GDM1 (cell line): ENCODE results near the gene NAA38.
"Not testable (repeated sequence)": the region's sequence is repeated elsewhere in the genome, so short reads cannot be mapped to it uniquely, and the experiment has no call there.

ENCODE experiments used
- DNase-seq: peaks from one replicate; lab custom pipeline; 2025; lab: John Stamatoyannopoulos, UW

NAA38 gene

GRCh38 chr17:7824021-7824924 is 33.1 kb downstream of the NAA38 start:
- no peak for DNase-seq

GRCh38 chr17:7823581-7824001 is 33.8 kb downstream of the NAA38 start:
- DNase-seq: no peak

GRCh38 chr17:7822126-7822525 is 35.2 kb downstream of the NAA38 start:
- DNase-seq: no peak

GRCh38 chr17:7820231-7820630 is 37.1 kb downstream of the NAA38 start:
- no peak for DNase-seq

- DNase-seq: no peak
These were observed 38.4 kb downstream of the NAA38 start for GRCh38 chr17:7818746-7819645.

DNA sequence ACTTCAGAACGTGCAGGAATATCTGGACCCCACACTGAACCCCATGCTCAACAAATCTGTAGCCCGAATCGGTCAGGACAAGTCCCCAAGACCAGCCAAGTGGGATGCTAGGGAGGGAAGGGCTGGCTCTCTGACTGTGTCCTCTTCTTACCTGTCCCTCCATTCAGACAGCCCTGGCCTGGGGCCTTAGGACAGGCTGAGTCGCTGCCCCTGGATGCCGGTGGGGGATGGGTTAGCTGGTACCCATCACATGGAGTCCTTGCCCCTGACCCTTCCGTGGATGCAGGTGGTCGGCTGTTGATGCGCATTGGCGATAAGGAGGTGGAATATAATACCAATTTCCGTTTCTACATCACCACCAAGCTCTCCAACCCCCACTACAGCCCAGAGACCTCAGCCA is 39.3 kb downstream of the NAA38 start:
- no peak for DNase-seq

DNA sequence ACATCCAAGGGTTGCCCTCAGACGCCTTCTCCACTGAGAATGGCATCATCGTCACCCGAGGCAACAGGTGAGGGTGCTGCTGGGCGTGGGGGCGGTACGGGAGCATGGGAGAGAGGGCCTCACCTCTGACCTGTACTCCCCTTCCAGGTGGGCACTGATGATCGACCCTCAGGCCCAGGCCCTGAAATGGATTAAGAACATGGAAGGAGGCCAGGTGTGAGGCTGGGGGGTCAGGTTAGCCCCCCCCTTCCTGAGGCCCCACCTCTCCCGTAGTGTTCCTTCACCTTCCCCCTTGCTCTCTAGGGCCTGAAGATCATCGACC is 39.8 kb downstream of the NAA38 start:
- no peak for DNase-seq

- no peak for DNase-seq
These were observed 40.3 kb downstream of the NAA38 start for GRCh38 chr17:7816926-7817642.

DNA sequence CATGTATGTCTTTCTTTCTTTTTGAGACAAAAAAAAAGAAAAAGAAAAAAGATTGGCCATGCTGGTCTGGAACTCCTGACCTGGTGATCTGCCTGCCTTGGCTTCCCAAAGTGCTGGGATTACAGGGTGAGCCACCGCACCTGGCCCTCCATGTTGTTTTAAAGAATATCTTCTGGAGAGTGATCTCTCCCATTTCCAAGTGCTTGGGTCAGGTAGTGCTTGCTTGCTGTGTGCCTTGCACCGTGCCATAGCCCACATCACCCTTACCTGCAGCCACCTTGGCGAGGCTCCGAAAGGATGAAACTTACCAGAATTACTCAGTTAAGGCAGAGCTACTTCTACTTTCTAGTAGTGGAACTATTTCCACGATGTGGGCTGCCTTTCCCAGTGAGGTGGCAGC is 42.4 kb downstream of the NAA38 start:
- no peak for DNase-seq

DNA sequence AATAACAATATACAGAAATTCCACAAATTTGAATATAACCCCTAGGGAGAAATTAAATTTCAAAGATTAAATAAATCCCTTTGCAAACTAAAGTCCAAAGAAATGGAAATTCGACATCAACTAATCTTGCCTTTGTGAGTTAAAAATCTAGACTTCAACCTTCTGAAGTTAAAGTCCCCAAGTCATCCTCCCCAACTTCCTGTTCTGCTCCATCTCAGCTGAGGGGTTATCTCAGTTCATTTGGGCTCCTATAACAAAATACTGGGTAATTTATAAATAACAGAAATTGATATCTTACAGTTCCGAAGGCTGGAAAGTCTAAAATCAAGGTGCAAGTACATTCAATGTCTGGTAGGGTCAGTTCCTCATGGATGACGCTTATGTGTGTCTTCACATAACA is 46.1 kb downstream of the NAA38 start:
- DNase-seq: no peak

GRCh38 chr17:7809791-7810343 is 47.5 kb downstream of the NAA38 start:
- not testable (repeated sequence) for DNase-seq

GRCh38 chr17:7809086-7809790 is 48.1 kb downstream of the NAA38 start:
- DNase-seq: no peak

DNA sequence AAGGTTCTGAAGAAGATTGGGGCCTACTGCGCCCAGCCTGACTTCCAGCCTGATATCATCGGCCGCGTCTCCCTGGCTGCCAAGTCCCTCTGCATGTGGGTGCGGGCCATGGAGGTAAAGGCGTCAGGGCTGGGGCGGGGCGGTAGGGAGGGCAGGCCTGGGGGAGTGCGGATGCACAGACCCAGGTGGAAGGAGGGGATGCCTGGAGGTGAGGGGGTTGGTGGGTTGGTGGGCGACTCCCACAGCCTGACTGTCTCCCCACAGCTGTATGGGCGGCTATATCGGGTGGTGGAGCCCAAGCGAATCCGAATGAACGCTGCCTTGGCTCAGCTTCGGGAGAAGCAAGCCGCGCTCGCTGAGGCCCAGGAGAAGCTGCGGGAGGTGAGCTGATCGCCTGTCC is 50.2 kb downstream of the NAA38 start:
- no peak for DNase-seq
